Non-pigmented ciliary epithelial cell (primary cell): ENCODE measurements around the gene ZKSCAN4.

Source experiments
- DNase-seq: peaks from one replicate; pipeline ENCODE4 v3.0.0-alpha.2; 2010; ENCODE audit warnings: low read depth

ZKSCAN4 gene

GRCh38 chr6:28248916-28249315 is 3.2 kb downstream of the ZKSCAN4 start:
- DNase-seq: no peak

GRCh38 chr6:28245206-28245941 is 6.7 kb downstream of the ZKSCAN4 start:
- no peak for DNase-seq

GRCh38 chr6:28243946-28244345 is 8.1 kb downstream of the ZKSCAN4 start:
- DNase-seq: no peak

- DNase-seq: no peak
These were observed 11.6 kb downstream of the ZKSCAN4 start for GRCh38 chr6:28240471-28240870.

GRCh38 chr6:28239636-28240035 is 12.4 kb downstream of the ZKSCAN4 start:
- no peak for DNase-seq

- DNase-seq: no peak
These were observed 16.1 kb downstream of the ZKSCAN4 start for GRCh38 chr6:28235912-28236452.

GRCh38 chr6:28232785-28233184 is 19.3 kb downstream of the ZKSCAN4 start:
- DNase-seq: no peak

GRCh38 chr6:28226460-28226859 is 25.6 kb downstream of the ZKSCAN4 start:
- no peak for DNase-seq

GRCh38 chr6:28225056-28225834 is 26.8 kb downstream of the ZKSCAN4 start, which contains the start of gene ZSCAN9:
TSS of gene ZSCAN9 (plus strand) at chr6:28225275. CDS start at chr6:28227085, 1,810 bp downstream.
- DNase-seq: peak; percentile 50

GRCh38 chr6:28224131-28225055 is 27.7 kb downstream of the ZKSCAN4 start:
- no peak for DNase-seq

GRCh38 chr6:28220257-28221133 is 31.6 kb downstream of the ZKSCAN4 start:
- DNase-seq: no peak

- DNase-seq: no peak
These were observed 33.5 kb downstream of the ZKSCAN4 start for GRCh38 chr6:28218312-28219248.

- DNase-seq: no peak
These were observed 34.2 kb downstream of the ZKSCAN4 start for GRCh38 chr6:28217890-28218289.

- no peak for DNase-seq
These were observed 36.6 kb downstream of the ZKSCAN4 start for GRCh38 chr6:28215425-28215824.

GRCh38 chr6:28213213-28213523 is 38.9 kb downstream of the ZKSCAN4 start:
- DNase-seq: no peak

- peak; percentile 73 for DNase-seq
These were observed 39.4 kb downstream of the ZKSCAN4 start for GRCh38 chr6:28212510-28213212.

- no peak for DNase-seq
These were observed 40.1 kb downstream of the ZKSCAN4 start for GRCh38 chr6:28211840-28212509.

- DNase-seq: no peak
These were observed 42.1 kb downstream of the ZKSCAN4 start for GRCh38 chr6:28209753-28210535.
